HG03280 (cell line): ENCODE measurements around the gene HNRNPM.

ENCODE experiments used
- ATAC-seq: cut with Tn5 transposase; IDR thresholded peaks from one replicate; pipeline ENCODE4 v1.9.1; 2021; ENCODE audit warnings: mild to moderate bottlenecking, moderate library complexity; ENCODE audit not compliant: unreplicated experiment

Gene HNRNPM

GRCh38 chr19:8483165-8483564 lies 38.4 kb downstream of the HNRNPM start:
- ATAC-seq = no peak

DNA sequence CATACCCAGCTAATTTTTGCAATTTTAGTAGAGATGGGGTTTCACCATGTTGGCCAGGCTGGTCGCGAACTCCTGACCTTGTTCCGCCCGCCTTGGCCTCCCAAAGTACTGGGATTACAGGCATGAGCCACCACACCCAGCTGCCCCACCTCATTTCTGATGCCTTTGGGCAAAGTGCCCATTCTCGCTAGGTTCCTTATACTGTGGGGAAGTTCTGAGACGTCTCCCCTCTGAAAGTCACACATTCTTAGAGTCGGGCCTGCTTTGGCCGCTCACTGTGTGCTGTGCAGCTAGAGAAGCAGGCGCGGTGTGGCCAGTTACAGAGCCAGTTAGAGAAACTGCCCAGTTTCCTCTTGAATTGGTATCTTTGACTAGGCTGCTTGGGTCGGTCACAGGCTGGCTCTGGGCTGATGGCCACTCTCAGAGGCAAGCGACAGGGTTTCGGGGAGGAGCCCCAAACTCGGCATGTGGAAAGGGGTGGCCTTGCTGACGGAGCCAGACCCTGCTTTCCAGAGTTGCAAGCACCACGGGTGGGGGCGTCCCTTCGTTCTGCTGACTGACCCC lies 39.6 kb downstream of the HNRNPM start:
- ATAC-seq = no peak

- ATAC-seq = no peak
Observed at GRCh38 chr19:8485561-8486371, 41.0 kb downstream of the HNRNPM start.

- no peak for ATAC-seq
Observed at GRCh38 chr19:8486661-8487136, 41.9 kb downstream of the HNRNPM start.

- ATAC-seq = peak; percentile 44
Observed at GRCh38 chr19:8487137-8487851, 42.5 kb downstream of the HNRNPM start.

- no peak for ATAC-seq
Observed at GRCh38 chr19:8488365-8488764, 43.6 kb downstream of the HNRNPM start.

GRCh38 chr19:8489561-8490394 lies 45.0 kb downstream of the HNRNPM start:
- ATAC-seq = no peak

GRCh38 chr19:8490395-8490760 lies 45.6 kb downstream of the HNRNPM start:
- ATAC-seq = no peak

- no peak for ATAC-seq
Observed at GRCh38 chr19:8490873-8491272, 46.1 kb downstream of the HNRNPM start.

DNA sequence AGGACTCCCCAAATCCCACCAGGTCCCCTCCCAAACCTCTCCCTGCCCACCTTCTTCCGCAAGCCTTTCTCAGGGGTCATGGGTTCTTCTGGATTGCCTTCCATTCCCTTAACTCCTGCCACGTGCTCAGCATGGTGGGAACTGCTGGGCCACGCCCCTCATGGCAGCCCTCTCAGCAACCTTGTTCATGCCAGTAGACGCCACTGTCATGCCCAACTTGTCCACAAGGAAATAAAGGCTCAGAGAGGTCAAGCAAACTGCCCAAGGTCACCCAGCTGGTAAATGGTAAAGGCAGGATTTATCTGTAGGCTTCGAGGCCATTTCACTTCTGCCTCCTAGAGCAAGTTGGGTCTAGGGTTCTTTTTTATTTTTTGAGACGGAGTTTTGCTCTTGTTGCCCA lies 46.8 kb downstream of the HNRNPM start:
- no peak for ATAC-seq

- no peak for ATAC-seq
Observed at GRCh38 chr19:8494158-8494557, 49.4 kb downstream of the HNRNPM start.

DNA sequence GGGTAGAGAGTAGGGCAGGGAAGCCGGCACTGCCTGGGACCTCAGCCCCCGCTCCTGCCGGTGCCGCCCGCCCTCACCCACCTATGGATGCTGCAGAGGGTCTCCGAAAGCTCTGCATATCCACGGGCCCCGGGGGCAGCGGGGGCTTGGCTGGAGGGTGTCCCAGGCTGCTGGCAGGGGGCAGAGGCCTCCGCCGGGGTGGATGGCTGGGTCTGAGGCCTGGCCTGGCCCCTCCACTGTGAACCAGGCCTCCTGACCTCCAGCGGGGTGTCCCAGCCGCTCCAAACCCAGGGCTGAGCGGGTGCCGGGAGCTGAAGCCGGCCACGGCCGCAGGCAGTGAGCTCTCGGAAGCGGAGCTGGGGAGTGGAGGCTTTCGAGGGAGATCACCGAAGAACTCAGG lies 53.5 kb downstream of the HNRNPM start:
- ATAC-seq = no peak

- ATAC-seq = no peak
Observed at GRCh38 chr19:8499048-8499833, 54.5 kb downstream of the HNRNPM start.

GRCh38 chr19:8500158-8500557 lies 55.4 kb downstream of the HNRNPM start:
- no peak for ATAC-seq

- ATAC-seq = no peak
Observed at GRCh38 chr19:8501516-8501915, 56.7 kb downstream of the HNRNPM start.

DNA sequence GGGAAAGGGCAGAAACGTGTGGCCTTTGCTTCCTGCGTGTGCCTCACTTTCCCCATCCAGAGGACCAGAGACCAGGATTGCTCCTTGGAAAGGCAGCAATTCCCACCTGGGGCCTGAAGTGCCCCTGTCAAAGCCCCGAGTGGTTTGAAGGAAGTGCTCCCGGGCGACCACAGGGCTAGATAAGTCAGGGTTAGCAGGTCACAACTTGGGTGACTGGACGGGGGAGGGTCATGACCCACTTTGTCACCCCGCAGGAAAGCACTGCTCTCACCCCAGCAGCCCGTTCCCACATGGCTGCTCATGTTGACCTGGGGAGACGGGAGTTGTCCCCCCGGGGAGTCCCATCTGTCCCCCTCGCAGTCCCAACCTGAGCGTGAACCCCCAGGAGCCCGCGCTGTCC lies 57.2 kb downstream of the HNRNPM start:
- no peak for ATAC-seq

DNA sequence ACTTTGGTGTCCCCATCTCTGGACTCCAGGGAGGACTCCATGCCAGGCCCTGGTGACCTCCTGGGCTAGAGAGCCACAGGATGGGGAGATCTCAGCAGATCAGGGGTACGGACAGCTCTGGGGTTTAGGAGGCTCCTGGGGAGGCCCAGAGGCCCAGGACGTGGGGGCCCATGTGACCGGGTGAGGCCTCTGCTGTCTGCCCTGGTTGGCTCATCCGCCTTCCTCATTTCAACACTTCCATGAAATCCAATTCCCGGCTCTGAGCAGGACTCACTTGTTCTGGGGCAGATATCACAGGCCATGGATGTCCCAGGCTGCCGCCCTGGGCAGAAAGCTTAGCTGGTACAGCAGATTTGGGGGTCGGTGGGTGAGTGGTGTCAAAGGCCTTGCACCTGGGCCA lies 58.7 kb downstream of the HNRNPM start:
- ATAC-seq = no peak

GRCh38 chr19:8504171-8504570 lies 59.4 kb downstream of the HNRNPM start:
- ATAC-seq = no peak

DNA sequence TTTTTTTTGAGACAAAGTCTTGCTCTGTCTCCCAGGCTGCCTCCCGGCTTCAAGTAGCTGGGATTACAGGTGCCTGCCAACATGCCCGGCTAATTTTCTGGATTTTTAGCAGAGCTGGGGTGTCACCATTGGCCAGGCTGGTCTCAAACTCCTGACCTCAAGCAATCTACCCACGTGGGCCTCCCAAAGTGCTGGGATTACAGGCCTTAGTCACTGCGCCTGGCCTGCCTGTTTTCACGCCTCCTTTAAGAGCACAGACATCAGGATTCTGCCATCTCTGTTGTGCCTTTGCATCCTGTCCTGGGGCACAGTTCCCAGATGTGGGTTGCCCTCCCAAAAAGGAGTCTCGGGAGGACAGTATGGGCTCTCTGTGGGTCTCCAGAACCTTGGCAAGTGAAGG lies 60.1 kb downstream of the HNRNPM start:
- no peak for ATAC-seq

DNA sequence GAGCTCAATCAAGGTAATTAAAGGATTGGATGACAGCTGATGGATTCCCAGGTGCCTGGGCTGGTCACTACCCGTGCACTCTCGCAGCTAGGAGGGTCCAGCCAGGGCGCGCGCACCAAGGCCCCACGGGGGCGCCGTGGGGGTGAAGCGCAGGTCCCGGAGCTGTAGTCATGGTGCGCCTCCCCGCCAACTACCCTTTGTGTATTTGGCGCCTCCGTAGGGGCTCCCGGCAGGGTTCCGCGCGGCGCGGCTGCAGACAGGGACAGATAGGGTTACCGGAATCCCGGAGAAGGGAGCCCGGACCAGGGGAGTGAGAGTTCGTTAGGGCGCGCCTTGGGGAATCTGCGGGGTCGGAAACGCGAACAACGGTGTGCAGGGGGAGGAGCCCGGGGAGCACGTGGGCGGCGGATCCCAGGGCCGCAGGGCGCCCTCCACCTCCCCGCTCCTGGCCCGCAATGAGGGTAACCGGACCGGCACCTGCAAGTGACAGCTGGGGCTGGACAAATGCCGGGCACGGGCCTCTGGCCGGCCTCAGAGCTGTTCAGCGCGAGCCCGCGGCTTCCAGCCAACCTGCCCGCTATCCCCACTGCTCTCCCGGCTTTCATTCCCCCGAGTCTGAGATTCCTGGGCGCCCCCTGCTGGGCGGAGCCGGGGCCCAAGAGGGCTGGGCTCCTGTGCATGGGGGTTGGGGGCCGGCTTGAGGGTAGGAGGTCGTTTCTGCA lies 61.1 kb downstream of the HNRNPM start:
- peak; percentile 50 for ATAC-seq
